Measurements from ENCODE around the gene ANKS1A. TPM values are rescaled to one million over a fixed set of nuclear protein-coding genes. Genes with fewer than 3 reads are reported as not detected.

The ANKS1A gene
- total and polyA plus RNA-seq, 2 experiments from 2014 or later: 12.1 to 31.9 TPM

DNA sequence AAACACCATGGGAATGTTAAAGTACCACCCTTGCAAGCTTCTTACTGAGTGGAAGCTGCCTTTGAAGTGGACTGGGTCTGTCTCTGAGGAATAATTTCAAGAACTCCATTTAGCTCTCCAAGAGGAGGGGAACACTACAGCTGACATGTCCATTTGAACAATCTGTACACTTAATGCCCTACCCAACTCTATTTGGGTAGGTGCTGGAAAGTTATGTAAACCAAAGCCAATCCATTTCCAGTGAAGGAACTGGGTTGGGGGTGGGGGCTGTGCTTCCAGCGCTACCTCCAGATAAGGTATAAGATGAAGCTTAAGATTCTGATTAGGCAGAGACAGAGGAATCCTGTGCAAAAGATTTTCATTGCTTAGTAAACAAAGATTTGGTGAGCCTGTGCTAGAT lies 130.1 kb downstream of the ANKS1A start:
- Histone ChIP-seq H3K4me3 (no peak overlapping the region), H2AFZ (no peak overlapping the region), H3K27me3 (ENCODE audit: insufficient read depth) (no peaks in the 10 kb centered on the region), H3K36me3 (ENCODE audit: insufficient read depth) (peaks cover 7% of the 10 kb centered on the region; the same call in 1 of the 2 replicates), H3K9me2 (ENCODE audit: insufficient read depth) (no peaks in the 10 kb centered on the region), H3K4me1 (ENCODE audit: insufficient read depth) (peaks cover 40% of the 10 kb centered on the region), H4K20me1 (replicated peaks; ENCODE audit: insufficient read depth) (no peaks in the 10 kb centered on the region), H3K27ac (ENCODE audit: low read depth) (no peak overlapping the region), H3K79me2 (replicated peaks; ENCODE audit: insufficient read depth) (no peaks in the 10 kb centered on the region), H3F3A (replicated peaks; ENCODE audit: low read depth) (0 out of 2 replicates have a peak, but pooled peaks cover 3% of the 10 kb centered on the region), H3K4me2 (no peak overlapping the region)
- Mint-ChIP-seq H3K4me1 (peaks cover 61% of the 10 kb centered on the region), H3K9me3 (no peaks in the 10 kb centered on the region), H3K27me3 (ENCODE audit: insufficient read depth, low read depth, poor library complexity) (peaks cover 3% of the 10 kb centered on the region), H3K4me3 (no peak overlapping the region), H3K36me3 (ENCODE audit: low read depth) (peaks cover 14% of the 10 kb centered on the region; the same call in 2 of the 3 replicates), H3K27ac (no peak overlapping the region; the same call in 1 of the 2 replicates)
- TF ChIP-seq, protein P1, sequence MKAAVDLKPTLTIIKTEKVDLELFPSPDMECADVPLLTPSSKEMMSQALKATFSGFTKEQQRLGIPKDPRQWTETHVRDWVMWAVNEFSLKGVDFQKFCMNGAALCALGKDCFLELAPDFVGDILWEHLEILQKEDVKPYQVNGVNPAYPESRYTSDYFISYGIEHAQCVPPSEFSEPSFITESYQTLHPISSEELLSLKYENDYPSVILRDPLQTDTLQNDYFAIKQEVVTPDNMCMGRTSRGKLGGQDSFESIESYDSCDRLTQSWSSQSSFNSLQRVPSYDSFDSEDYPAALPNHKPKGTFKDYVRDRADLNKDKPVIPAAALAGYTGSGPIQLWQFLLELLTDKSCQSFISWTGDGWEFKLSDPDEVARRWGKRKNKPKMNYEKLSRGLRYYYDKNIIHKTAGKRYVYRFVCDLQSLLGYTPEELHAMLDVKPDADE (IDR thresholded peaks at IDR 0.05): no peak
- TF ChIP-seq POLR2AphosphoS5 (IDR thresholded peaks at IDR 0.05; ENCODE audit: low read depth): no peak
- TF ChIP-seq, protein P2, sequence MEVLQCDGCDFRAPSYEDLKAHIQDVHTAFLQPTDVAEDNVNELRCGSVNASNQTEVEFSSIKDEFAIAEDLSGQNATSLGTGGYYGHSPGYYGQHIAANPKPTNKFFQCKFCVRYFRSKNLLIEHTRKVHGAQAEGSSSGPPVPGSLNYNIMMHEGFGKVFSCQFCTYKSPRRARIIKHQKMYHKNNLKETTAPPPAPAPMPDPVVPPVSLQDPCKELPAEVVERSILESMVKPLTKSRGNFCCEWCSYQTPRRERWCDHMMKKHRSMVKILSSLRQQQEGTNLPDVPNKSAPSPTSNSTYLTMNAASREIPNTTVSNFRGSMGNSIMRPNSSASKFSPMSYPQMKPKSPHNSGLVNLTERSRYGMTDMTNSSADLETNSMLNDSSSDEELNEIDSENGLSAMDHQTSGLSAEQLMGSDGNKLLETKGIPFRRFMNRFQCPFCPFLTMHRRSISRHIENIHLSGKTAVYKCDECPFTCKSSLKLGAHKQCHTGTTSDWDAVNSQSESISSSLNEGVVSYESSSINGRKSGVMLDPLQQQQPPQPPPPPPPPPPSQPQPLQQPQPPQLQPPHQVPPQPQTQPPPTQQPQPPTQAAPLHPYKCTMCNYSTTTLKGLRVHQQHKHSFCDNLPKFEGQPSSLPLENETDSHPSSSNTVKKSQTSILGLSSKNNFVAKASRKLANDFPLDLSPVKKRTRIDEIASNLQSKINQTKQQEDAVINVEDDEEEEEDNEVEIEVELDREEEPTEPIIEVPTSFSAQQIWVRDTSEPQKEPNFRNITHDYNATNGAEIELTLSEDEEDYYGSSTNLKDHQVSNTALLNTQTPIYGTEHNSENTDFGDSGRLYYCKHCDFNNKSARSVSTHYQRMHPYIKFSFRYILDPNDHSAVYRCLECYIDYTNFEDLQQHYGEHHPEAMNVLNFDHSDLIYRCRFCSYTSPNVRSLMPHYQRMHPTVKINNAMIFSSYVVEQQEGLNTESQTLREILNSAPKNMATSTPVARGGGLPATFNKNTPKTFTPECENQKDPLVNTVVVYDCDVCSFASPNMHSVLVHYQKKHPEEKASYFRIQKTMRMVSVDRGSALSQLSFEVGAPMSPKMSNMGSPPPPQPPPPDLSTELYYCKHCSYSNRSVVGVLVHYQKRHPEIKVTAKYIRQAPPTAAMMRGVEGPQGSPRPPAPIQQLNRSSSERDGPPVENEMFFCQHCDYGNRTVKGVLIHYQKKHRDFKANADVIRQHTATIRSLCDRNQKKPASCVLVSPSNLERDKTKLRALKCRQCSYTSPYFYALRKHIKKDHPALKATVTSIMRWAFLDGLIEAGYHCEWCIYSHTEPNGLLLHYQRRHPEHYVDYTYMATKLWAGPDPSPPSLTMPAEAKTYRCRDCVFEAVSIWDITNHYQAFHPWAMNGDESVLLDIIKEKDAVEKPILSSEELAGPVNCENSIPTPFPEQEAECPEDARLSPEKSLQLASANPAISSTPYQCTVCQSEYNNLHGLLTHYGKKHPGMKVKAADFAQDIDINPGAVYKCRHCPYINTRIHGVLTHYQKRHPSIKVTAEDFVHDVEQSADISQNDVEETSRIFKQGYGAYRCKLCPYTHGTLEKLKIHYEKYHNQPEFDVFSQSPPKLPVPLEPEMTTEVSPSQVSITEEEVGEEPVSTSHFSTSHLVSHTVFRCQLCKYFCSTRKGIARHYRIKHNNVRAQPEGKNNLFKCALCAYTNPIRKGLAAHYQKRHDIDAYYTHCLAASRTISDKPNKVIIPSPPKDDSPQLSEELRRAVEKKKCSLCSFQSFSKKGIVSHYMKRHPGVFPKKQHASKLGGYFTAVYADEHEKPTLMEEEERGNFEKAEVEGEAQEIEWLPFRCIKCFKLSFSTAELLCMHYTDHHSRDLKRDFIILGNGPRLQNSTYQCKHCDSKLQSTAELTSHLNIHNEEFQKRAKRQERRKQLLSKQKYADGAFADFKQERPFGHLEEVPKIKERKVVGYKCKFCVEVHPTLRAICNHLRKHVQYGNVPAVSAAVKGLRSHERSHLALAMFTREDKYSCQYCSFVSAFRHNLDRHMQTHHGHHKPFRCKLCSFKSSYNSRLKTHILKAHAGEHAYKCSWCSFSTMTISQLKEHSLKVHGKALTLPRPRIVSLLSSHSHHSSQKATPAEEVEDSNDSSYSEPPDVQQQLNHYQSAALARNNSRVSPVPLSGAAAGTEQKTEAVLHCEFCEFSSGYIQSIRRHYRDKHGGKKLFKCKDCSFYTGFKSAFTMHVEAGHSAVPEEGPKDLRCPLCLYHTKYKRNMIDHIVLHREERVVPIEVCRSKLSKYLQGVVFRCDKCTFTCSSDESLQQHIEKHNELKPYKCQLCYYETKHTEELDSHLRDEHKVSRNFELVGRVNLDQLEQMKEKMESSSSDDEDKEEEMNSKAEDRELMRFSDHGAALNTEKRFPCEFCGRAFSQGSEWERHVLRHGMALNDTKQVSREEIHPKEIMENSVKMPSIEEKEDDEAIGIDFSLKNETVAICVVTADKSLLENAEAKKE (CRISPR knock-in tag; IDR thresholded peaks at IDR 0.05): no peak
- no peak for TF ChIP-seq NANOG (IDR thresholded peaks at IDR 0.05; ENCODE audit: borderline replicate concordance)
- TF ChIP-seq JUNB (IDR thresholded peaks at IDR 0.05; ENCODE audit: unreplicated experiment): no peak
- DNase-seq (ENCODE audit: low spot score): no peak
- ATAC-seq: no peak

Data from GM23338 (cell line).